NCI-H1694 (cell line): ENCODE measurements around the gene FBRSL1.
"Not testable (repeated sequence)": the region's sequence is repeated elsewhere in the genome, so short reads cannot be mapped to it uniquely, and the experiment has no call there.

Experiments
- DNase-seq: peaks from one replicate; lab custom pipeline; 2025; lab: John Stamatoyannopoulos, UW

Gene FBRSL1

GRCh38 chr12:132525833-132526455 lies 36.0 kb downstream of the FBRSL1 start:
- DNase-seq = no peak

GRCh38 chr12:132527186-132527882 lies 37.4 kb downstream of the FBRSL1 start:
- no peak for DNase-seq

GRCh38 chr12:132527883-132528264 lies 37.9 kb downstream of the FBRSL1 start:
- DNase-seq = no peak

- DNase-seq = no peak
Measured at GRCh38 chr12:132528564-132529106, 38.7 kb downstream of the FBRSL1 start.

GRCh38 chr12:132529156-132529839 lies 39.3 kb downstream of the FBRSL1 start:
- no peak for DNase-seq

- DNase-seq = no peak
Measured at GRCh38 chr12:132529906-132530305, 40.0 kb downstream of the FBRSL1 start.

GRCh38 chr12:132530447-132530846 lies 40.5 kb downstream of the FBRSL1 start:
- DNase-seq = no peak

- DNase-seq = no peak
Measured at GRCh38 chr12:132530851-132531250, 40.9 kb downstream of the FBRSL1 start.

- not testable (repeated sequence) for DNase-seq
Measured at GRCh38 chr12:132532711-132533583, 43.0 kb downstream of the FBRSL1 start.

GRCh38 chr12:132533584-132533958 lies 43.6 kb downstream of the FBRSL1 start:
- DNase-seq = no peak

GRCh38 chr12:132534076-132534475 lies 44.1 kb downstream of the FBRSL1 start:
- no peak for DNase-seq

- DNase-seq = no peak
Measured at GRCh38 chr12:132535019-132535418, 45.1 kb downstream of the FBRSL1 start.

GRCh38 chr12:132536102-132536876 lies 46.3 kb downstream of the FBRSL1 start:
- no peak for DNase-seq

- no peak for DNase-seq
Measured at GRCh38 chr12:132537049-132537448, 47.1 kb downstream of the FBRSL1 start.

- DNase-seq = no peak
Measured at GRCh38 chr12:132537836-132538662, 48.1 kb downstream of the FBRSL1 start.

GRCh38 chr12:132538663-132538990 lies 48.7 kb downstream of the FBRSL1 start:
- DNase-seq = no peak

- DNase-seq = no peak
Measured at GRCh38 chr12:132539016-132539773, 49.2 kb downstream of the FBRSL1 start.

GRCh38 chr12:132540436-132540835 lies 50.5 kb downstream of the FBRSL1 start:
- no peak for DNase-seq

GRCh38 chr12:132541200-132541599 lies 51.2 kb downstream of the FBRSL1 start:
- DNase-seq = no peak

GRCh38 chr12:132541996-132542395 lies 52.0 kb downstream of the FBRSL1 start:
- DNase-seq = no peak
